Karpas-422 (cell line): ENCODE measurements around the gene JAG2. TPM values are rescaled to one million over a fixed set of nuclear protein-coding genes. Genes with fewer than 3 reads are reported as not detected.

Source experiments
- DNase-seq: peaks from one replicate; pipeline ENCODE4 v3.0.0-alpha.2; 2015
- H2AFZ ChIP-seq: fragments of 200-600 bp; sonication (generic); 2 replicates; pipeline ENCODE4 v1.6.1; 2014; ENCODE audit warnings: antibody characterized with exemption, low read length, mixed read lengths
- H3K27ac ChIP-seq: fragments of 200-600 bp; sonication (generic); 2 replicates; pipeline ENCODE4 v1.5.1; 2014; ENCODE audit warnings: mild to moderate bottlenecking, low read length, moderate library complexity
- H3K27me3 ChIP-seq: fragments of 200-600 bp; sonication (generic); 2 replicates; pipeline ENCODE4 v1.6.1; 2014; ENCODE audit warnings: low read length, mixed read lengths
- H3K36me3 ChIP-seq: fragments of 200-600 bp; sonication (generic); 2 replicates; pipeline ENCODE4 v1.6.1; 2014; ENCODE audit warnings: low read length, mixed read lengths; ENCODE audit not compliant: insufficient read depth
- H3K4me1 ChIP-seq: fragments of 200-600 bp; sonication (generic); 2 replicates; pipeline ENCODE4 v1.6.1; 2014; ENCODE audit warnings: mild to moderate bottlenecking, low read length, mixed read lengths
- H3K4me2 ChIP-seq: fragments of 200-600 bp; sonication (generic); 2 replicates; pipeline ENCODE4 v1.6.1; 2014; ENCODE audit warnings: low read length, low read depth, mild to moderate bottlenecking; ENCODE audit not compliant: poor library complexity, severe bottlenecking
- H3K4me3 ChIP-seq: fragments of 200-600 bp; sonication (generic); 2 replicates; pipeline ENCODE4 v1.5.1; 2014; ENCODE audit warnings: mild to moderate bottlenecking, antibody characterized with exemption, low read length, mixed read lengths
- H3K79me2 ChIP-seq: fragments of 200-600 bp; sonication (generic); 2 replicates; pipeline ENCODE4 v1.6.1; 2014; ENCODE audit warnings: mild to moderate bottlenecking, low read length, mixed read lengths
- H3K9ac ChIP-seq: fragments of 200-600 bp; sonication (generic); 2 replicates; pipeline ENCODE4 v1.6.0; 2014; ENCODE audit warnings: low read length
- H3K9me2 ChIP-seq: fragments of 200-600 bp; sonication (generic), shearing (Covaris generic); replicated peaks from 2 replicates; pipeline ENCODE4 v1.6.0; 2014; ENCODE audit warnings: mild to moderate bottlenecking, low read length, moderate library complexity; ENCODE audit not compliant: insufficient read depth
- H3K9me3 ChIP-seq: fragments of 300-700, 200-600 bp; sonication (generic); 2 replicates; pipeline ENCODE4 v1.6.1; 2014; ENCODE audit warnings: low read length, mixed read lengths
- H4K20me1 ChIP-seq: fragments of 200-600 bp; sonication (generic); 2 replicates; pipeline ENCODE4 v1.6.1; 2014; ENCODE audit warnings: mild to moderate bottlenecking, antibody characterized with exemption, low read length, low read depth; ENCODE audit not compliant: insufficient read depth
- total RNA-seq: library from RNA; depleted of rRNA; stranded (reverse); fragments of >200 nt; shearing (Covaris generic); gene quantifications from 2 replicates; pipeline ENCODE4 v1.2.3, GENCODE V29; 2014; ENCODE audit warnings: low replicate concordance

The JAG2 gene
- total RNA-seq, 1 experiment from 2014 or later: not detected

GRCh38 chr14:105211086-105211757 lies 42.6 kb upstream of the JAG2 start:
- Histone ChIP-seq H4K20me1 (0 out of 2 replicates have a peak, but pooled peaks cover 4% of the 10 kb centered on the region), H3K4me2 (no peak overlapping the region)

GRCh38 chr14:105210266-105211025 lies 41.9 kb upstream of the JAG2 start:
- H3K4me2 ChIP-seq: no peak overlapping the region
- H3K4me3 ChIP-seq: no peak overlapping the region
- no peaks in the 10 kb centered on the region for H3K79me2 ChIP-seq
- no peak for DNase-seq
- H3K9me2 ChIP-seq: no peaks in the 10 kb centered on the region
- no peaks in the 10 kb centered on the region for H3K9me3 ChIP-seq
- no peaks in the 10 kb centered on the region for H3K4me1 ChIP-seq
- H3K27ac ChIP-seq: no peak overlapping the region
- no peaks in the 10 kb centered on the region for H3K36me3 ChIP-seq
- H2AFZ ChIP-seq: no peak overlapping the region
- H4K20me1 ChIP-seq: peaks cover 10% of the 10 kb centered on the region; the same call in 1 of the 2 replicates
- no peaks in the 10 kb centered on the region for H3K27me3 ChIP-seq
- H3K9ac ChIP-seq: no peak overlapping the region

More at GRCh38 chr14:105211086-105211757, 42.6 kb upstream of the JAG2 start:
- Histone ChIP-seq H3K27ac (no peak overlapping the region), H3K27me3 (no peaks in the 10 kb centered on the region), H3K9me2 (no peaks in the 10 kb centered on the region), H3K36me3 (no peaks in the 10 kb centered on the region), H3K9ac (no peak overlapping the region), H2AFZ (no peak overlapping the region), H3K79me2 (no peaks in the 10 kb centered on the region), H3K4me1 (no peaks in the 10 kb centered on the region), H3K9me3 (no peaks in the 10 kb centered on the region), H3K4me3 (no peak overlapping the region)
- no peak for DNase-seq

GRCh38 chr14:105209646-105210045 lies 41.1 kb upstream of the JAG2 start:
- H2AFZ ChIP-seq: no peak overlapping the region
- no peaks in the 10 kb centered on the region for H3K36me3 ChIP-seq
- no peaks in the 10 kb centered on the region for H3K9me3 ChIP-seq
- no peaks in the 10 kb centered on the region for H3K27me3 ChIP-seq
- DNase-seq: no peak
- H4K20me1 ChIP-seq: peaks cover 16% of the 10 kb centered on the region; the same call in 1 of the 2 replicates
- no peaks in the 10 kb centered on the region for H3K9me2 ChIP-seq
- H3K79me2 ChIP-seq: no peaks in the 10 kb centered on the region
- H3K4me2 ChIP-seq: no peak overlapping the region
- no peak overlapping the region for H3K9ac ChIP-seq
- no peaks in the 10 kb centered on the region for H3K4me1 ChIP-seq
- no peak overlapping the region for H3K4me3 ChIP-seq
- no peak overlapping the region for H3K27ac ChIP-seq

GRCh38 chr14:105209091-105209490 lies 40.5 kb upstream of the JAG2 start:
- H3K36me3 ChIP-seq: no peaks in the 10 kb centered on the region
- H4K20me1 ChIP-seq: peaks cover 19% of the 10 kb centered on the region; the same call in 1 of the 2 replicates
- no peaks in the 10 kb centered on the region for H3K79me2 ChIP-seq

GRCh38 chr14:105208738-105209075 lies 40.1 kb upstream of the JAG2 start:
- no peaks in the 10 kb centered on the region for H3K36me3 ChIP-seq
- no peak overlapping the region for H3K27ac ChIP-seq
- no peaks in the 10 kb centered on the region for H3K27me3 ChIP-seq
- H3K4me1 ChIP-seq: no peaks in the 10 kb centered on the region
- no peaks in the 10 kb centered on the region for H3K9me3 ChIP-seq
- no peak overlapping the region for H3K9ac ChIP-seq
- no peak overlapping the region for H3K4me3 ChIP-seq
- peaks cover 23% of the 10 kb centered on the region; the same call in 1 of the 2 replicates for H4K20me1 ChIP-seq
- no peaks in the 10 kb centered on the region for H3K79me2 ChIP-seq
- DNase-seq: no peak
- H3K4me2 ChIP-seq: no peak overlapping the region
- H3K9me2 ChIP-seq: no peaks in the 10 kb centered on the region
- H2AFZ ChIP-seq: no peak overlapping the region

More at GRCh38 chr14:105209091-105209490, 40.5 kb upstream of the JAG2 start:
- no peak overlapping the region for H3K4me3 ChIP-seq
- H3K9ac ChIP-seq: no peak overlapping the region
- no peaks in the 10 kb centered on the region for H3K27me3 ChIP-seq
- H3K9me3 ChIP-seq: no peaks in the 10 kb centered on the region
- no peak overlapping the region for H3K4me2 ChIP-seq
- no peak overlapping the region for H2AFZ ChIP-seq
- no peaks in the 10 kb centered on the region for H3K4me1 ChIP-seq
- H3K9me2 ChIP-seq: no peaks in the 10 kb centered on the region
- H3K27ac ChIP-seq: no peak overlapping the region
- DNase-seq: no peak

- no peaks in the 10 kb centered on the region for H3K36me3 ChIP-seq
- H3K27ac ChIP-seq: no peak overlapping the region
- H3K4me3 ChIP-seq: no peak overlapping the region
- H3K4me2 ChIP-seq: no peak overlapping the region
- no peaks in the 10 kb centered on the region for H3K9me3 ChIP-seq
- H3K79me2 ChIP-seq: no peaks in the 10 kb centered on the region
- no peak for DNase-seq
- H3K9me2 ChIP-seq: no peaks in the 10 kb centered on the region
- H3K4me1 ChIP-seq: no peaks in the 10 kb centered on the region
- H3K9ac ChIP-seq: no peak overlapping the region
- no peak overlapping the region for H2AFZ ChIP-seq
- H4K20me1 ChIP-seq: peaks cover 24% of the 10 kb centered on the region; the same call in 1 of the 2 replicates
- H3K27me3 ChIP-seq: no peaks in the 10 kb centered on the region
Observed at GRCh38 chr14:105207996-105208737, 39.6 kb upstream of the JAG2 start.

- H3K4me1 ChIP-seq: no peaks in the 10 kb centered on the region
- no peaks in the 10 kb centered on the region for H3K36me3 ChIP-seq
- H3K4me3 ChIP-seq: no peak overlapping the region
- H3K27me3 ChIP-seq: no peaks in the 10 kb centered on the region
- peaks cover 28% of the 10 kb centered on the region; the same call in 1 of the 2 replicates for H4K20me1 ChIP-seq
- no peak overlapping the region for H3K4me2 ChIP-seq
- peak; percentile 68 for DNase-seq
- no peak overlapping the region for H2AFZ ChIP-seq
- H3K9ac ChIP-seq: no peak overlapping the region
- no peaks in the 10 kb centered on the region for H3K9me3 ChIP-seq
- no peaks in the 10 kb centered on the region for H3K9me2 ChIP-seq
- H3K79me2 ChIP-seq: no peaks in the 10 kb centered on the region
- no peak overlapping the region for H3K27ac ChIP-seq
Observed at GRCh38 chr14:105207460-105207901, 38.9 kb upstream of the JAG2 start.

- no peaks in the 10 kb centered on the region for H3K9me2 ChIP-seq
- no peak overlapping the region for H3K4me2 ChIP-seq
- no peak overlapping the region for H3K9ac ChIP-seq
- H3K4me1 ChIP-seq: no peaks in the 10 kb centered on the region
- no peaks in the 10 kb centered on the region for H3K79me2 ChIP-seq
- no peak for DNase-seq
- no peaks in the 10 kb centered on the region for H3K9me3 ChIP-seq
- no peak overlapping the region for H3K4me3 ChIP-seq
- H4K20me1 ChIP-seq: peaks cover 30% of the 10 kb centered on the region; the same call in 1 of the 2 replicates
- no peak overlapping the region for H3K27ac ChIP-seq
- no peaks in the 10 kb centered on the region for H3K27me3 ChIP-seq
- H3K36me3 ChIP-seq: no peaks in the 10 kb centered on the region
- no peak overlapping the region for H2AFZ ChIP-seq
Observed at GRCh38 chr14:105206873-105207272, 38.3 kb upstream of the JAG2 start.
